HepG2 (cell line): ENCODE measurements around the gene SMG5. TPM values are rescaled to one million over a fixed set of nuclear protein-coding genes. Genes with fewer than 3 reads are reported as not detected.

ENCODE experiments used
- ATAC-seq: fragments of 200-7000 bp; cut with Tn5 transposase; 3 replicates; pipeline ENCODE4 v1.9.1; 2020; ENCODE audit warnings: mild to moderate bottlenecking, moderate library complexity
- Bru-seq: library from RNA; stranded (reverse); fragments of 400-500 nt; gene quantifications from one replicate; lab custom pipeline; 2021; lab: Mats Ljungman, UMichigan
- BruChase-seq, 2 experiments: library from RNA; stranded (reverse); fragments of 400-500 nt; gene quantifications; one replicate each; lab custom pipeline; 2021; lab: Mats Ljungman, UMichigan
- BruUV-seq: library from RNA; stranded (reverse); fragments of 400-500 nt; replicated peaks from 2 replicates; lab custom pipeline; 2021; lab: Mats Ljungman, UMichigan
- CTCF ChIA-PET: fragments of 300-600 bp; formaldehyde crosslinking; extraction: SDS; loops from one replicate; lab custom pipeline; 2021; ENCODE audit warnings: low total read pairs, inconsistent platforms, low intra/inter-chr PET ratio; lab: Yijun Ruan, JAX
- POLR2A ChIA-PET: fragments of 350-600 bp; sonication (Branson Sonifier 250); formaldehyde crosslinking; loops from one replicate; lab custom pipeline; 2020; ENCODE audit warnings: antibody characterized with exemption, inconsistent platforms; lab: Yijun Ruan, JAX
- DNase-seq: peaks from one replicate; pipeline ENCODE4 v3.0.0-alpha.2; 2015; ENCODE audit warnings: low spot score
- FAIRE-seq: peaks from 3 replicates; lab custom pipeline; 2011; peaks lifted over from hg19 to GRCh38; lab: Jason Lieb, UNC
- H2AFZ ChIP-seq: one replicate; pipeline ENCODE4 v1.6.1; 2011; ENCODE audit warnings: low read length, inconsistent platforms
- H3K27ac ChIP-seq: fragments of 300-600 bp; 3 replicates; pipeline ENCODE4 v1.8.0; 2011; ENCODE audit warnings: mixed run types, mild to moderate bottlenecking, mixed read lengths, low read length, inconsistent platforms; ENCODE audit not compliant: insufficient read depth; ENCODE audit errors: extremely low read length
- H3K27me3 ChIP-seq, 2 experiments: fragments of 200-600 bp in 1 of 2; 2 replicates in 1 of 2; 3 replicates in 1 of 2; pipeline versions ENCODE4 v1.6.0 to v1.8.0; 2011; ENCODE audit warnings: low read length in 2 of 2, mild to moderate bottlenecking in 2 of 2, moderate library complexity in 2 of 2, inconsistent platforms in 1 of 2; ENCODE audit not compliant: insufficient read depth in 2 of 2, control insufficient read depth in 1 of 2
- H3K36me3 ChIP-seq, 2 experiments: fragments of 200-600 bp in 1 of 2; replicated peaks in 1 of 2; 2 replicates in 1 of 2; 3 replicates in 1 of 2; pipeline versions ENCODE4 v1.5.1 to v1.8.0; 2011; ENCODE audit warnings: low read length in 2 of 2, inconsistent platforms in 1 of 2; ENCODE audit not compliant: insufficient read depth in 2 of 2, control insufficient read depth in 1 of 2
- H3K4me1 ChIP-seq: 2 replicates; pipeline ENCODE4 v1.5.1; 2012; ENCODE audit warnings: low read length, inconsistent platforms; ENCODE audit not compliant: insufficient read depth
- H3K4me2 ChIP-seq: 2 replicates; pipeline ENCODE4 v1.6.0; 2011; ENCODE audit warnings: low read depth, low read length, inconsistent platforms
- H3K4me3 ChIP-seq, 3 experiments: fragments of 200-600 bp in 1 of 3; sonication (generic), shearing (Covaris generic) in 1 of 3; replicated peaks in 1 of 3; 2 replicates each; pipeline ENCODE4 v1.5.1; 2011 to 2016; ENCODE audit warnings: low read length in 3 of 3, inconsistent platforms in 2 of 3, low read depth in 2 of 3, mild to moderate bottlenecking in 2 of 3, control low read depth in 1 of 3, mixed read lengths in 1 of 3; ENCODE audit not compliant: insufficient read depth in 1 of 3
- H3K79me2 ChIP-seq: one replicate; pipeline ENCODE4 v1.6.1; 2011; ENCODE audit warnings: low read length, inconsistent platforms; ENCODE audit not compliant: insufficient read depth
- H3K9ac ChIP-seq: 2 replicates; pipeline ENCODE4 v1.6.0; 2011; ENCODE audit warnings: mild to moderate bottlenecking, low read depth, low read length, inconsistent platforms; ENCODE audit not compliant: insufficient read depth
- H3K9me3 ChIP-seq: 2 replicates; pipeline ENCODE4 v1.5.1; 2012; ENCODE audit warnings: mild to moderate bottlenecking, low read length
- H4K20me1 ChIP-seq: 2 replicates; pipeline ENCODE4 v1.6.0; 2011; ENCODE audit warnings: inconsistent platforms, mild to moderate bottlenecking, low read length, moderate library complexity; ENCODE audit not compliant: insufficient read depth
- NCOA2 ChIP-seq: sonication (generic); formaldehyde crosslinking; IDR thresholded peaks from 2 replicates; pipeline ENCODE4 v1.8.0; 2022; ENCODE audit warnings: inconsistent platforms
- TGIF2 ChIP-seq: IDR thresholded peaks from 2 replicates; pipeline ENCODE4 v1.6.1; 2016; ENCODE audit warnings: control low read depth, missing compliant biosample characterization
- ZNF260 ChIP-seq: sonication (generic); formaldehyde crosslinking; IDR thresholded peaks from 2 replicates; pipeline ENCODE4 v1.4.0; 2020; ENCODE audit warnings: missing genetic modification reagents, low read depth, mild to moderate bottlenecking, borderline replicate concordance
- ZNF556 ChIP-seq: sonication (generic); formaldehyde crosslinking; IDR thresholded peaks from 2 replicates; pipeline ENCODE4 v1.4.0; 2020; ENCODE audit warnings: mild to moderate bottlenecking, missing genetic modification reagents, borderline replicate concordance
- ZNF660 ChIP-seq: sonication (generic); formaldehyde crosslinking; IDR thresholded peaks from 2 replicates; pipeline ENCODE4 v1.5.1; 2020; ENCODE audit warnings: mild to moderate bottlenecking, low read depth, missing genetic modification reagents, borderline replicate concordance
- WGBS: methylation state at CpG from one replicate; pipeline ENCODE4 v1.1.6; 2017; ENCODE audit warnings: low lambda C conversion rate; 5-methylcytosine and 5-hydroxymethylcytosine counted together
- in situ Hi-C: cut with HindIII; loops from 2 replicates; pipeline ENCODE4 v1.10.0; 2017; ENCODE audit warnings: low pct_unique_long_range_greater_than_20kb; ENCODE audit not compliant: extremely low pct_ligation_motif_present
- intact Hi-C: fragments of 100-400 bp; cut with micrococcal nuclease; formaldehyde crosslinking; loops from one replicate; pipeline ENCODE4 v1.10.0; 2022; ENCODE audit not compliant: unreplicated experiment
- long read RNA-seq, 2 experiments: library from RNA in 1 of 2; library from polyadenylated mRNA in 1 of 2; stranded (forward) in 1 of 2; unstranded in 1 of 2; transcript quantifications; one replicate each; pipeline ENCODE4 v2.0.0, GENCODE V29; 2019 to 2022
- polyA minus RNA-seq, 3 experiments: library from RNA; depleted of rRNA, polyadenylated mRNA; stranded (reverse); fragments of >200 nt; gene quantifications; 2 replicates each; pipeline ENCODE4 v1.2.3, GENCODE V29; 2011; ENCODE audit warnings: low replicate concordance in 1 of 3
- polyA plus RNA-seq, 8 experiments: library from polyadenylated mRNA; depleted of rRNA in 3 of 8; stranded (reverse) in 7 of 8; unstranded in 1 of 8; fragments of >200 nt; fragmentation: Illumina TruSeq in 4 of 8; extraction: Trizol in 4 of 8; gene quantifications; 2 replicates each; pipeline versions ENCODE4 v1.2.1 to v1.2.3, GENCODE V29; 2011 to 2016; ENCODE audit warnings: low read depth in 4 of 8, missing spikeins in 1 of 8, mixed read lengths in 1 of 8; ENCODE audit not compliant: insufficient read depth in 1 of 8
- total RNA-seq, 5 experiments: library from RNA; depleted of rRNA; stranded (reverse); fragments of >200 nt; fragmentation: Illumina TruSeq; extraction: Trizol; gene quantifications; 2 replicates each; pipeline ENCODE4 v1.2.3, GENCODE V29; 2016; ENCODE audit warnings: low read depth in 1 of 5
- TF ChIP-seq, protein P1 (sequence below): sonication (generic); formaldehyde crosslinking; IDR thresholded peaks from 2 replicates; pipeline ENCODE4 v1.5.1; 2020; ENCODE audit warnings: mild to moderate bottlenecking, missing genetic modification reagents, borderline replicate concordance

Gene SMG5, protein sequence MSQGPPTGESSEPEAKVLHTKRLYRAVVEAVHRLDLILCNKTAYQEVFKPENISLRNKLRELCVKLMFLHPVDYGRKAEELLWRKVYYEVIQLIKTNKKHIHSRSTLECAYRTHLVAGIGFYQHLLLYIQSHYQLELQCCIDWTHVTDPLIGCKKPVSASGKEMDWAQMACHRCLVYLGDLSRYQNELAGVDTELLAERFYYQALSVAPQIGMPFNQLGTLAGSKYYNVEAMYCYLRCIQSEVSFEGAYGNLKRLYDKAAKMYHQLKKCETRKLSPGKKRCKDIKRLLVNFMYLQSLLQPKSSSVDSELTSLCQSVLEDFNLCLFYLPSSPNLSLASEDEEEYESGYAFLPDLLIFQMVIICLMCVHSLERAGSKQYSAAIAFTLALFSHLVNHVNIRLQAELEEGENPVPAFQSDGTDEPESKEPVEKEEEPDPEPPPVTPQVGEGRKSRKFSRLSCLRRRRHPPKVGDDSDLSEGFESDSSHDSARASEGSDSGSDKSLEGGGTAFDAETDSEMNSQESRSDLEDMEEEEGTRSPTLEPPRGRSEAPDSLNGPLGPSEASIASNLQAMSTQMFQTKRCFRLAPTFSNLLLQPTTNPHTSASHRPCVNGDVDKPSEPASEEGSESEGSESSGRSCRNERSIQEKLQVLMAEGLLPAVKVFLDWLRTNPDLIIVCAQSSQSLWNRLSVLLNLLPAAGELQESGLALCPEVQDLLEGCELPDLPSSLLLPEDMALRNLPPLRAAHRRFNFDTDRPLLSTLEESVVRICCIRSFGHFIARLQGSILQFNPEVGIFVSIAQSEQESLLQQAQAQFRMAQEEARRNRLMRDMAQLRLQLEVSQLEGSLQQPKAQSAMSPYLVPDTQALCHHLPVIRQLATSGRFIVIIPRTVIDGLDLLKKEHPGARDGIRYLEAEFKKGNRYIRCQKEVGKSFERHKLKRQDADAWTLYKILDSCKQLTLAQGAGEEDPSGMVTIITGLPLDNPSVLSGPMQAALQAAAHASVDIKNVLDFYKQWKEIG
- total RNA-seq (2016; rRNA removed; fragmentation: Illumina TruSeq; extraction: Trizol) (63.3 and 84.0 TPM in 2 replicates), polyA plus RNA-seq (2011; rRNA removed) (50.5 and 65.4 TPM in 2 replicates), polyA minus RNA-seq (2011; rRNA and poly(A)+ RNA removed; ENCODE audit: low replicate concordance) (53.9 and 57.0 TPM in 2 replicates), Bru-seq, nascent RNA (percentile 81 among the genes with signal in this experiment), BruChase-seq, experiment 1, labeled RNA remaining after a 6-hour chase (percentile 87 among the genes with signal in this experiment), BruChase-seq, experiment 2, labeled RNA remaining after a 2-hour chase (percentile 88 among the genes with signal in this experiment)
- 12.6 and 13.1 TPM in 2 replicates for total RNA-seq (2016; cell fraction: cytosol; rRNA removed; fragmentation: Illumina TruSeq; extraction: Trizol; ENCODE audit: low read depth)
- total RNA-seq (2016; cell fraction: insoluble cytoplasmic fraction; rRNA removed; fragmentation: Illumina TruSeq; extraction: Trizol), result 55.1 and 82.8 TPM in 2 replicates
- total RNA-seq (2016; cell fraction: membrane; rRNA removed; fragmentation: Illumina TruSeq; extraction: Trizol), result 44.2 and 45.4 TPM in 2 replicates
- total RNA-seq (2016; cell fraction: nucleus; rRNA removed; fragmentation: Illumina TruSeq; extraction: Trizol), result 75.1 and 86.3 TPM in 2 replicates
- 20.9 and 25.1 TPM in 2 replicates for polyA plus RNA-seq (2011; cell fraction: cytosol; rRNA removed)
- 352 and 450 TPM in 2 replicates for polyA plus RNA-seq (2011; cell fraction: nucleus; rRNA removed)
- polyA plus RNA-seq (2012), result 45.3 and 71.3 TPM in 2 replicates
- 5.4 and 6.5 TPM in 2 replicates for polyA plus RNA-seq (2016; cell fraction: cytosol; fragmentation: Illumina TruSeq; extraction: Trizol; ENCODE audit: low read depth)
- polyA plus RNA-seq (2016; cell fraction: insoluble cytoplasmic fraction; fragmentation: Illumina TruSeq; extraction: Trizol; ENCODE audit: low read depth), result 37.6 and 46.7 TPM in 2 replicates
- 22.0 and 23.8 TPM in 2 replicates for polyA plus RNA-seq (2016; cell fraction: membrane; fragmentation: Illumina TruSeq; extraction: Trizol; ENCODE audit: low read depth)
- 139 and 147 TPM in 2 replicates for polyA plus RNA-seq (2016; cell fraction: nucleus; fragmentation: Illumina TruSeq; extraction: Trizol; ENCODE audit: insufficient read depth, low read depth)
- 10.8 and 16.1 TPM in 2 replicates for polyA minus RNA-seq (2011; cell fraction: cytosol; rRNA and poly(A)+ RNA removed)
- polyA minus RNA-seq (2011; cell fraction: nucleus; rRNA and poly(A)+ RNA removed), result 54.7 and 55.9 TPM in 2 replicates
- long read RNA-seq, experiment 1, full-length matches to known transcripts, result 8 of 26 reads
- long read RNA-seq, experiment 1, partial matches to known transcripts, result 15 of 26 reads
- long read RNA-seq, experiment 1, other reads (novel, unspliced or antisense), result 3 of 26 reads
- long read RNA-seq, experiment 2, full-length matches to known transcripts, result 43 of 187 reads
- long read RNA-seq, experiment 2, partial matches to known transcripts, result 116 of 187 reads
- long read RNA-seq, experiment 2, other reads (novel, unspliced or antisense), result 28 of 187 reads

DNA sequence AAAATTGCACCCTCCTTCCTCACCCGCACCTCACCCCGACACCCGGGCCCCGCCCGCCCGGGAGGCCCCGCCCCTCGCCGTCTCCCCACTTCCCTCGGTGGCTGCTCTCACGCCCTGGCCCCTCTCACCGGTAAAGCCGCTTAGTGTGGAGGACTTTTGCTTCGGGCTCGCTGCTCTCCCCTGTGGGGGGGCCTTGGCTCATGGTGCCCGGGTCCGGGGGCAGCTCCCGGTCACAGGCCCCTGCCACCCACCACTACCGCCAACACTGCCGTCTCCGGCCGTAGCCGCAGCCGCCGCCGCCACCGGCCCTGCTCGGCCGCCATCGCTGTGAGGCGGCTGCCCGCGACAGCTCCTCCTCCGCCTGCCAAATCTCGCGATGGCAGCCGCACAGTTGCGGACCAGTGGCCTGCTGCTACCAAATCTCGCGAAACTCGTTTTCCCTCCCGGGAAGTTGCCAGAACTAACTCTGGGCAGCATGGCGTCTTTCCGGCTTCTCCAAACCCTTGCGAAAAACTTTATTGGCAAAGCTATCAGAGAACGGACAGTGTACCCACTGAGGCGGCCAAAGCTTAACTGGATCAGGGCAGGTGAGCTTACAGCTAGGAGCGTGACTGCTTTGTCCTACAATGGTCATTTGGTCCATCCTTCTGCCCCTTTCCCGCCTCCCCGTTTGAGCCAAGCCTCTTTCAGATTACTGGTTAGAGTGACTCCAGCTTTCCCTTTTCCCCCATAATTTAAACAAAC, at the start of gene SMG5:
SMG5 (minus strand) TSS at position 347 of the 744 bp plus-strand sequence; CDS start at position 202, 145 bp downstream.
- 1% methylated on average over 16 of the region's 50 CpGs for WGBS
- peaks cover 9 to 30% of the 10 kb centered on the region in 2 experiments for H3K36me3 ChIP-seq
- in situ Hi-C loops, result no loop called here
- TF ChIP-seq ZNF660 (CRISPR knock-in tag) (no peak), ZNF556 (peak; percentile 87; the same call in 1 of the 2 replicates), TGIF2 (CRISPR knock-in tag) (peak; percentile 86), NCOA2 (CRISPR knock-in tag) (peak; percentile 56), ZNF260 (CRISPR knock-in tag) (no peak)
- TF ChIP-seq, protein P1, sequence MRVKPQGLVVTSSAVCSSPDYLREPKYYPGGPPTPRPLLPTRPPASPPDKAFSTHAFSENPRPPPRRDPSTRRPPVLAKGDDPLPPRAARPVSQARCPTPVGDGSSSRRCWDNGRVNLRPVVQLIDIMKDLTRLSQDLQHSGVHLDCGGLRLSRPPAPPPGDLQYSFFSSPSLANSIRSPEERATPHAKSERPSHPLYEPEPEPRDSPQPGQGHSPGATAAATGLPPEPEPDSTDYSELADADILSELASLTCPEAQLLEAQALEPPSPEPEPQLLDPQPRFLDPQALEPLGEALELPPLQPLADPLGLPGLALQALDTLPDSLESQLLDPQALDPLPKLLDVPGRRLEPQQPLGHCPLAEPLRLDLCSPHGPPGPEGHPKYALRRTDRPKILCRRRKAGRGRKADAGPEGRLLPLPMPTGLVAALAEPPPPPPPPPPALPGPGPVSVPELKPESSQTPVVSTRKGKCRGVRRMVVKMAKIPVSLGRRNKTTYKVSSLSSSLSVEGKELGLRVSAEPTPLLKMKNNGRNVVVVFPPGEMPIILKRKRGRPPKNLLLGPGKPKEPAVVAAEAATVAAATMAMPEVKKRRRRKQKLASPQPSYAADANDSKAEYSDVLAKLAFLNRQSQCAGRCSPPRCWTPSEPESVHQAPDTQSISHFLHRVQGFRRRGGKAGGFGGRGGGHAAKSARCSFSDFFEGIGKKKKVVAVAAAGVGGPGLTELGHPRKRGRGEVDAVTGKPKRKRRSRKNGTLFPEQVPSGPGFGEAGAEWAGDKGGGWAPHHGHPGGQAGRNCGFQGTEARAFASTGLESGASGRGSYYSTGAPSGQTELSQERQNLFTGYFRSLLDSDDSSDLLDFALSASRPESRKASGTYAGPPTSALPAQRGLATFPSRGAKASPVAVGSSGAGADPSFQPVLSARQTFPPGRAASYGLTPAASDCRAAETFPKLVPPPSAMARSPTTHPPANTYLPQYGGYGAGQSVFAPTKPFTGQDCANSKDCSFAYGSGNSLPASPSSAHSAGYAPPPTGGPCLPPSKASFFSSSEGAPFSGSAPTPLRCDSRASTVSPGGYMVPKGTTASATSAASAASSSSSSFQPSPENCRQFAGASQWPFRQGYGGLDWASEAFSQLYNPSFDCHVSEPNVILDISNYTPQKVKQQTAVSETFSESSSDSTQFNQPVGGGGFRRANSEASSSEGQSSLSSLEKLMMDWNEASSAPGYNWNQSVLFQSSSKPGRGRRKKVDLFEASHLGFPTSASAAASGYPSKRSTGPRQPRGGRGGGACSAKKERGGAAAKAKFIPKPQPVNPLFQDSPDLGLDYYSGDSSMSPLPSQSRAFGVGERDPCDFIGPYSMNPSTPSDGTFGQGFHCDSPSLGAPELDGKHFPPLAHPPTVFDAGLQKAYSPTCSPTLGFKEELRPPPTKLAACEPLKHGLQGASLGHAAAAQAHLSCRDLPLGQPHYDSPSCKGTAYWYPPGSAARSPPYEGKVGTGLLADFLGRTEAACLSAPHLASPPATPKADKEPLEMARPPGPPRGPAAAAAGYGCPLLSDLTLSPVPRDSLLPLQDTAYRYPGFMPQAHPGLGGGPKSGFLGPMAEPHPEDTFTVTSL (CRISPR knock-in tag), result no peak; the same call in 1 of the 2 replicates

More for the DNA sequence above, at the start of gene SMG5:
- DNase-seq (peak; percentile 97), FAIRE-seq (peak; percentile 88), ATAC-seq (peak; percentile 93)
- Histone ChIP-seq H3K9ac (peak within 1 kb of the TSS; percentile 96), H2AFZ (peak within 1 kb of the TSS; percentile 77), H3K27ac (peak within 1 kb of the TSS; percentile 78), H3K4me3 (peak within 1 kb of the TSS; percentile 71 to 95 (median 87)), H3K79me2 (peaks cover 50% of the 10 kb centered on the region), H3K9me3 (no peaks in the 10 kb centered on the region), H3K4me2 (peak within 1 kb of the TSS; percentile 88), H4K20me1 (peaks cover 14% of the 10 kb centered on the region), H3K4me1 (peaks cover 33% of the 10 kb centered on the region), H3K27me3 (no peaks in the 10 kb centered on the region; a peak in 1 of 5 replicates)
- CTCF ChIA-PET, result no interaction called here
- POLR2A ChIA-PET, result interaction anchor here (0.8 to 7.1 kb wide), 22 partner anchors 11 to 229 kb away, joined by 3 to 115 read pairs (median 5); partner anchors contain the start of genes CCT3, GLMP, LAMTOR2 and PAQR6
- intact Hi-C loops, result no loop called here
- no TSS peak for BruUV-seq
